Right atrium auricular region (tissue), 2 donors: Measurements from ENCODE around the gene WDR64. TPM values are rescaled to one million over a fixed set of nuclear protein-coding genes. Genes with fewer than 3 reads are reported as not detected.

ENCODE experiments used
- DNase-seq: peaks from one replicate; pipeline ENCODE4 v3.0.0-alpha.2; 2019; ENCODE audit warnings: low spot score
- H3K27ac ChIP-seq, 2 donors: fragments of 200-600 bp; sonication (generic); 1 replicate in 1 of 2; 2 replicates in 1 of 2; pipeline ENCODE4 v1.5.1; 2016 to 2019
- H3K27me3 ChIP-seq, 2 donors: fragments of 200-600 bp; sonication (generic); one replicate each; pipeline versions ENCODE4 v1.5.1 to v1.6.0; 2017 to 2019
- H3K36me3 ChIP-seq: fragments of 200-600 bp; sonication (generic); one replicate; pipeline ENCODE4 v1.5.1; 2016
- H3K4me1 ChIP-seq, 2 donors: fragments of 200-600 bp; sonication (generic); one replicate each; pipeline versions ENCODE4 v1.5.1 to v1.6.0; 2017 to 2019
- H3K4me3 ChIP-seq, 2 donors: fragments of 200-600 bp; sonication (generic); 1 replicate in 1 of 2; 2 replicates in 1 of 2; pipeline ENCODE4 v1.5.1; 2017 to 2019; ENCODE audit warnings: mild to moderate bottlenecking in 1 of 2, moderate library complexity in 1 of 2
- H3K9me3 ChIP-seq, 2 donors: fragments of 200-600 bp; sonication (generic); one replicate each; pipeline ENCODE4 v1.5.1; 2019
- total RNA-seq, 2 donors: library from RNA; depleted of rRNA; stranded (reverse); fragments of >200 nt; gene quantifications; one replicate each; pipeline ENCODE4 v1.1.0, GENCODE V29; 2016
- TF ChIP-seq, protein P1 (sequence below), 2 donors: fragments of 200-600 bp; sonication (generic); IDR thresholded peaks; one replicate each; pipeline ENCODE4 v1.5.1; 2019; ENCODE audit warnings: antibody characterized with exemption in 2 of 2

Gene WDR64
- total RNA-seq, 2 donors from 2014 or later: not detected

DNA sequence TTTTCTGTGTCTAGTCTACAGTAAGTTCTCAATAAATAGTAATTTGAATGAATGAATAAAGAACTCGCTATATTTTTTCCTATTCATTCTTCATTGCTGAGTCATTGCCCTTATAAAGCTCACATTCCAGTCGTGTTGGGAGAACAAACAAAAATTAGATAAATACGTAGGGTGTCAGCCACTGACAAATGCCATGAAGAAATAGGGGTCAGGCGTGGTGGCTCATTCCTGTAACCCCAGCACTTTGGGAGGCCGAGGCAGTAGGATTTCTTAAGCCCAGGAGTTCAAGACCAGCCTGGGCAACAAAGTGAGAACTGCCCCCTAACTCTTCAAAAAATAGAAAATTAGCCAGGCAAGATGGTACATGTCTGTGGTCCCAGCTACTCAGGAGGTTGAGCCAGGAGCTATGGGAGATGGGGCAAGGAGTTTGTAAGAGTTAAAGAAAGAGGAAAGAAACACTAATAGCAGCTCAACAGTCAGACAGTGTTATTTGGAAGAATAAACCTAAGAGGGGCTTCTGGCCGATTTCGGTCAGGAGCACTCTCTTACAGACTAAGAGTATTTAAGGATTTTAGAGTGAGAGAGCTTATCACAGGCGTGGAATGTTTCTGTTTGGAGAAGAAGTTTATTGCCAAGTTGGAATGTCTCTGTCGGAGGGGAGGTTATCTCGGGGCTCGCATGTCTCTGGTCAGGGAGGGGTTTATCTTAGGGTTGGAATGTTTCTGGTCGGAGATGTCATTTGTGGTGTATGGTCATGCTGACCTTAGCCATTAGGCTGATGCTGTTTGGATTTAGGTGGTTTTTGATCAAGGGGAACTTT lies 10.1 kb upstream of the WDR64 start:
- Histone ChIP-seq H3K36me3 (no peaks in the 10 kb centered on the region), H3K4me1 (peaks cover 0 to 10% of the 10 kb centered on the region in 2 donors), H3K4me3 (no peak overlapping the region), H3K27ac (no peak overlapping the region), H3K27me3 (no peaks in the 10 kb centered on the region), H3K9me3 (no peaks in the 10 kb centered on the region)
- TF ChIP-seq, protein P1, sequence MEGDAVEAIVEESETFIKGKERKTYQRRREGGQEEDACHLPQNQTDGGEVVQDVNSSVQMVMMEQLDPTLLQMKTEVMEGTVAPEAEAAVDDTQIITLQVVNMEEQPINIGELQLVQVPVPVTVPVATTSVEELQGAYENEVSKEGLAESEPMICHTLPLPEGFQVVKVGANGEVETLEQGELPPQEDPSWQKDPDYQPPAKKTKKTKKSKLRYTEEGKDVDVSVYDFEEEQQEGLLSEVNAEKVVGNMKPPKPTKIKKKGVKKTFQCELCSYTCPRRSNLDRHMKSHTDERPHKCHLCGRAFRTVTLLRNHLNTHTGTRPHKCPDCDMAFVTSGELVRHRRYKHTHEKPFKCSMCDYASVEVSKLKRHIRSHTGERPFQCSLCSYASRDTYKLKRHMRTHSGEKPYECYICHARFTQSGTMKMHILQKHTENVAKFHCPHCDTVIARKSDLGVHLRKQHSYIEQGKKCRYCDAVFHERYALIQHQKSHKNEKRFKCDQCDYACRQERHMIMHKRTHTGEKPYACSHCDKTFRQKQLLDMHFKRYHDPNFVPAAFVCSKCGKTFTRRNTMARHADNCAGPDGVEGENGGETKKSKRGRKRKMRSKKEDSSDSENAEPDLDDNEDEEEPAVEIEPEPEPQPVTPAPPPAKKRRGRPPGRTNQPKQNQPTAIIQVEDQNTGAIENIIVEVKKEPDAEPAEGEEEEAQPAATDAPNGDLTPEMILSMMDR (IDR thresholded peaks at IDR 0.05): no peak
- no peak for DNase-seq

DNA sequence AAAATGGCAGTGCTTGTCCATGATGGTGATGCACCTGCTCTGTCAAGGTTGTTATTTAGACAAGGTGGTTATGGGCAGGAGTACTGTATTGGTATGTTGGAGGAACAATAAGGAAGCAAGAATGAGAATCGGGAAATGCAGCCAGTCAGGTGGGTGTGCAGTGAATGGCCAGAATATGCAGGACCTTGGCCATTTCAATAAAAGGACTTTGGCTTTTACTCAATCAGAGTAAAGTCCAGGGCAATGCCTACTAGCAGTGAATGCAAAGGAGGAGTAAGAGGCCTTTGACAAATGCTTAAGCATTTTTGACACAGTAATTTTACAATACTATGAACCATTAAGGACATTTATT lies 9.5 kb upstream of the WDR64 start:
- H3K9me3 ChIP-seq: no peaks in the 10 kb centered on the region
- H3K27me3 ChIP-seq: no peaks in the 10 kb centered on the region

DNA sequence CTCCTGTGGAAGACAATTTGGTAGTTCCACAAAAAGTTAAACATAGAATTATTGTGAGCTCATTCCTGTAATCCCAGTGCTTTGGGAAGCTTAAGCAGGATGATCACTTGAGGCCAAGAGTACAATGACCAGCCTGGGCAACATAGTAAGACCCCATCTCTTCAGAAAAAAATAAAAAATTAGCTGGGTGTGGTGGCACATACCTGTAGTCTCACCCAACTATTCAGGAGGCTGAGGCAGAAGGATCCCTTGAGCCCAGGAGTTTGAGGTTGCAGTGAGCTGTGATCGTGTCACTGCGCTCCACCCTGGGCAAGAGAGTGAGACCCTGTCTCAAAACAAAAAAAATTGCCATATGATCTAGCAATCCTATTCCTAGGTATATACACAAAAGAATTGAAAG lies 7.8 kb upstream of the WDR64 start:
- Histone ChIP-seq H3K36me3 (no peaks in the 10 kb centered on the region), H3K9me3 (no peaks in the 10 kb centered on the region), H3K27ac (no peak overlapping the region), H3K4me3 (no peak overlapping the region), H3K4me1 (no peaks in the 10 kb centered on the region), H3K27me3 (no peaks in the 10 kb centered on the region)
- DNase-seq: no peak
- TF ChIP-seq, protein P1 (IDR thresholded peaks at IDR 0.05): no peak

More for the DNA sequence above, 9.5 kb upstream of the WDR64 start:
- TF ChIP-seq, protein P1 (IDR thresholded peaks at IDR 0.05): no peak
- H3K36me3 ChIP-seq: no peaks in the 10 kb centered on the region
- DNase-seq: no peak
- peaks cover 0 to 10% of the 10 kb centered on the region in 2 donors for H3K4me1 ChIP-seq
- H3K4me3 ChIP-seq: no peak overlapping the region
- no peak overlapping the region for H3K27ac ChIP-seq

DNA sequence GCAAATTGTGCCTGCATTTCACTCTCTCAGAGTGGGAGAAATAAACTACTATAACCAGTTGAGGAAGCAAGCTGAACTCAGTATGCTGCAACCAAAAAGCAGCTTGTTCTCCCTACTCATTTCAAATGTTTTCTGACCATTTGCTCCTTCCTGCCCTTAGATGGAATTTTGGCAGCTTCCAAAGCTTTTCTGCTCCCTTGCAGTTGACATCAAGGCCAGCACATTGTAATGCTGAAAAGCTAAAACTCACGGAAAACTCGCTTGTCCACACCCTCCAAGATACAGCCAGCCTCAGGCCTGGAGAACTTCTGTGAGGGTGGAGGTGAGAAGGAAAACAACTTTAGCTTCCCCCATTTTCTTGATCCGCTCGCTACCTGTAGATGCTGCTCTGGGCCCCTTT lies 6.9 kb upstream of the WDR64 start:
- TF ChIP-seq, protein P1 (IDR thresholded peaks at IDR 0.05): no peak
- H3K4me3 ChIP-seq: no peak overlapping the region
- H3K27me3 ChIP-seq: no peaks in the 10 kb centered on the region
- H3K36me3 ChIP-seq: no peaks in the 10 kb centered on the region
- no peak overlapping the region for H3K27ac ChIP-seq
- H3K9me3 ChIP-seq: no peaks in the 10 kb centered on the region
- no peaks in the 10 kb centered on the region for H3K4me1 ChIP-seq
- DNase-seq: no peak

DNA sequence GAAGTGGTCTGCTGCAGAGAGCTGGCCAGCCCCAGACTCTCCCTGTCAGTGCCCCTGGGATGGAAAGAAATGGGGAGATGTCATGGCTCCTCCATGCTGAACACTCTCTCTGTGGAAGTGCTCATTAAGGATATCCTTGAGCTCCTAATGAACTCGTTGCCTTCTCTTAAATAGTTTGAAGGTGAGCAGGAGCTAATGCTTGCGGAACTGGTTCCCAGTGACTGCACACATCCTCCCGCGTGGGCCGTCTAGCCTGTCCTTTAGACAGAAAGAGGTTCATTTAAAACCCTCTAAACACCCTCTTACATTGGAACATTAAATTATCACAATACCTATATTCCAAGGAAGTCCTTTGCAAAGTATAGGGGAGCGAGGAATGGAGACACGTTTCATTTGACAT lies 5.9 kb upstream of the WDR64 start:
- H3K27me3 ChIP-seq: no peaks in the 10 kb centered on the region
- DNase-seq: no peak
- no peak overlapping the region for H3K4me3 ChIP-seq
- H3K36me3 ChIP-seq: no peaks in the 10 kb centered on the region
- H3K9me3 ChIP-seq: no peaks in the 10 kb centered on the region
- no peaks in the 10 kb centered on the region for H3K4me1 ChIP-seq
- no peak overlapping the region for H3K27ac ChIP-seq
- TF ChIP-seq, protein P1 (IDR thresholded peaks at IDR 0.05): no peak

DNA sequence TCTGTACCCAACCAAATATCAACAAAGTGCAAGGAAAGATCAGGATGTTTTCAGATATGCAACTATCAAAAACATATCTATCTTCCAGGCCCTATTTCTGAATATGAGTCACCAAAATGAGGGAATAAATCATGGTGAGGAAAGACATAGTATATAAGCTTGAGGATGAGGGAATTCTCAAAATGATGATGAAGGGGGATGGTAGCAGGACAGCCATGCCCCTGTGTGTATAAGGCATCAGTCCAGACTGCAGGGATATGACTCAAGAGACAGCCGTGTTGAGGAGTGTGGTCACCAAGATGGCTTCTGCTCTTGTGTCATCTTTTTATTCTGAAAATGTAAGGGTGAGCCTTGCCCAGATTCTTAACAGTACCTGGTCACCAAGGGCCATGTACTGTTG lies 4.4 kb upstream of the WDR64 start:
- no peak overlapping the region for H3K27ac ChIP-seq
- DNase-seq: no peak
- TF ChIP-seq, protein P1 (IDR thresholded peaks at IDR 0.05): no peak
- H3K9me3 ChIP-seq: no peaks in the 10 kb centered on the region
- H3K27me3 ChIP-seq: no peaks in the 10 kb centered on the region
- no peaks in the 10 kb centered on the region for H3K36me3 ChIP-seq
- no peaks in the 10 kb centered on the region for H3K4me1 ChIP-seq
- no peak overlapping the region for H3K4me3 ChIP-seq
